GM10248 (cell line): Measurements from ENCODE around the gene NFIC.

Source experiments
- CTCF ChIA-PET: fragments of 300-600 bp; sonication (Branson Sonifier 250); formaldehyde crosslinking; extraction: SDS; loops from one replicate; lab custom pipeline; 2021; ENCODE audit warnings: antibody characterized with exemption; lab: Yijun Ruan, JAX
- POLR2A ChIA-PET: fragments of 350-650 bp; sonication (Branson Sonifier 250); formaldehyde crosslinking; extraction: SDS; loops from one replicate; lab custom pipeline; 2020; ENCODE audit warnings: antibody characterized with exemption; lab: Yijun Ruan, JAX
- DNase-seq: peaks from one replicate; pipeline ENCODE4 v3.0.0; 2012; ENCODE audit errors: extremely low spot score
- TF ChIP-seq, protein P1 (sequence below): IDR thresholded peaks from 2 replicates; pipeline ENCODE4 v1.5.1; 2012; ENCODE audit warnings: mild to moderate bottlenecking, low read depth; ENCODE audit errors: extremely low read depth, missing control alignments, control extremely low read depth

NFIC gene

DNA sequence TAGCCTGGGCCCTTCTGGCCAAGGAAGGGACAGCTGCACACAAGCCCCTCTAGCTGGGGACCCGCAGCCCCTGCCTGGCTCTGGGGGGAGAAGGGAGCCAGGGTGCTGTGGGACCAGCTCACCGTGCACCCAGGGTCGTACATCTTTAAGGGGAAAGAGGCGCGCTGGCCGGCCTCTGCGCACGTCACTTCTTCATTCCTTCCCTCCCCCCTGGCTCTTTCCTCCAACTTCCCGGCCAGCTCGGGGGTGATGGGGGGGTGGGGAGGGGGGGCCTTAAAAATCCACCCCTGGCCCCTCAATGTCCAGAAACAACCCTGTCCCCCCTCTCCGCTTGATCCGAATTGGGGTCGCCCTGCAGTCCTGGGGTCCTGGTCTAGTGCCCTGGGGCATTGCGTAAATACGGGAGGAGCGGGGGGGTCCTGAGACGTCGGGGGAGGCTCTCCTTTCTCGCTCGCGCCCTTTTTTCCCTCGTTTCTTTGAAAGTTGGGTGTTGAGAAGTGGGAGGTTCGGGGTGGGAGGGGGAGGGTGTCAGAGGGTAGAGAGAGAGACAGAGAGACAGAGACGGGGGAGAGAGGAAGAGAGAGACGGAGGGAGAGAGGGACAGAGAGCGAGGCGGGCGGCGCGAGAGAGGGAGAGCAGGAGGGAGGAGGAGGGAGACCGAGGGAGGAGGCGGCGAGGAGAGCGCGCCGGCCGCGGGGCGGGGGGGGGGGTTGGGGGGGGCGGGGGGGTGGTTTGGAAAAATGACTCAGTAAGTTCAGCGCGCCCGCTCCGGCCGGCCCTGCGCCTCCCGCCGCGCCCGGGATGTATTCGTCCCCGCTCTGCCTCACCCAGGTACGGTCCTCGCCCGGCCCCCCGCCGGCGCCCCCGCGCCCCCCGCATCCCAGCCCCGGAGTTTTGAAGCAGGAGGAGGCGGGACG is at the start of gene NFIC:
TSS of gene NFIC (plus strand) at position 748 of the 917 bp plus-strand sequence. CDS start at position 802, 54 bp downstream.
- peak; percentile 71 for DNase-seq
- TF ChIP-seq, protein P1, sequence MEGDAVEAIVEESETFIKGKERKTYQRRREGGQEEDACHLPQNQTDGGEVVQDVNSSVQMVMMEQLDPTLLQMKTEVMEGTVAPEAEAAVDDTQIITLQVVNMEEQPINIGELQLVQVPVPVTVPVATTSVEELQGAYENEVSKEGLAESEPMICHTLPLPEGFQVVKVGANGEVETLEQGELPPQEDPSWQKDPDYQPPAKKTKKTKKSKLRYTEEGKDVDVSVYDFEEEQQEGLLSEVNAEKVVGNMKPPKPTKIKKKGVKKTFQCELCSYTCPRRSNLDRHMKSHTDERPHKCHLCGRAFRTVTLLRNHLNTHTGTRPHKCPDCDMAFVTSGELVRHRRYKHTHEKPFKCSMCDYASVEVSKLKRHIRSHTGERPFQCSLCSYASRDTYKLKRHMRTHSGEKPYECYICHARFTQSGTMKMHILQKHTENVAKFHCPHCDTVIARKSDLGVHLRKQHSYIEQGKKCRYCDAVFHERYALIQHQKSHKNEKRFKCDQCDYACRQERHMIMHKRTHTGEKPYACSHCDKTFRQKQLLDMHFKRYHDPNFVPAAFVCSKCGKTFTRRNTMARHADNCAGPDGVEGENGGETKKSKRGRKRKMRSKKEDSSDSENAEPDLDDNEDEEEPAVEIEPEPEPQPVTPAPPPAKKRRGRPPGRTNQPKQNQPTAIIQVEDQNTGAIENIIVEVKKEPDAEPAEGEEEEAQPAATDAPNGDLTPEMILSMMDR, result no peak
- ChIA-PET POLR2A (interaction anchor here (0.6 kb wide), 1 partner anchor 23 kb away, joined by 3 read pairs; no protein-coding TSS in a partner anchor), CTCF (interaction anchor here (1.2 kb wide), 2 partner anchors 63 to 65 kb away, joined by 4 read pairs; no protein-coding TSS in a partner anchor)

DNA sequence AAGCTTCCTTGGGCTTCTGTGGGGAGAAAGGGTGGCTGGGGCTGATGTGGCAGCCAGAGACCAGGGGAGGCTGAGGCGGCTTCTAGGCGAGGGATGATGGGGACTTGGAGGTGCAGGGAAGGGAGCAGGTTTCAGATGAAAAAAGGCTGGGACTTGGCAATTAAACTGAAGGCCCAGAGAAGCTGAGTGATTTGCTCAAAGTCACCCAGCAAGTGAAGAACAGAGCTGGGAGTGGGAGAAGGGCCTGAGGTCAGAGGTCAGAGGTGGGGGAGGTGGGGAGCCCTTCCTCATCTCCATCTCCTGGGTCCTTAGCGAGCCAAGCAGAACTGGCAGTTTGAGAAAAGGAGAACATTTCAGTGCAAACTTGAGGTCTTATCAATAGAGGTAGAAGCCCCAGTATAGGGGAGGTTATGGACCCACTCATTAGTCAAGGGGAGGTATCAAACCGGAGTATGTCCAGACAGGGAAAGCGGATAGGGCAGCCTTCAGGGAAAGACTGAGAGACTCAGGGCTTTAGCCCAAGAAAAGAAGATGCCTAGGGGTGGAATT is 49.6 kb upstream of the NFIC start:
- ChIA-PET CTCF (interaction anchor here (1.0 to 1.4 kb wide), 3 partner anchors 9 to 157 kb away, joined by 3 to 8 read pairs (median 4); no protein-coding TSS in a partner anchor), POLR2A (no interaction called here)
- DNase-seq, result no peak
- TF ChIP-seq, protein P1, result no peak

DNA sequence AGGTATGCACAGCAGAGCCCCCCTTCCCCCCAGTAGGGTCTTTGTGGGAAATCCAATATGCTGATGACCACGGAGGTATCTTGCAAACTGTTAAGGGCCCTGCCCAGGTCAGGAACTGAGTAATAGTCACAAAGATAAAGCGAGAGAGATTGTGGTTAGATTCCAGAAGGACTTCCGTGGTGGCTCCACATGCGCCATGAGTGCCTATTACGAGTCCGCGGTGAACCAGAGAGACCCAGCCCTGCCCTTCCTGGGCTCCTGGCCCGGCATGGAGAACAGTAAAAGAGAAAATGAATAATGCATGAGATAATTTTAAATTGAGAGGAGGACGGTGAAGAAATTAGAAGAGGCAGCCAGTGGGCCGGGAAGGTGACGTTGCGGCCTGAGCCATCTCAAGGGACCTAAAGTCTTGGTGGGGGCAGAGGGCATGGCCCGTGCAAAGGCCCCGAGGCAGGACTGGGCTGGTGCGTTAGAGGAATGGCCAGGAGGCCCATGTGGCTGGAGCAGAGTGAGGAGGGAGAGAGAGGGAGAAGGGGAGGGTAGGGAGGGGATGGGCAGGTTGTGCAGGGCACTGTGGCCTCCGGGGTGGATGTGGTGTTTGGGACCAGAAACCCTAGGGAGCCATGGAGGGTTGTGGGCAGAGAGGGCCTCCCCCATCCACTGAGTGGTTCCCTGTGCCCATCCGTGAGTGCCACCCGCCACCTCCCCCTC is 46.6 kb upstream of the NFIC start:
- ChIA-PET POLR2A (no interaction called here), CTCF (interaction anchor here (1.3 to 1.5 kb wide), 2 partner anchors 15 to 18 kb away, joined by 3 to 6 read pairs; no protein-coding TSS in a partner anchor)
- TF ChIP-seq, protein P1, result no peak
- DNase-seq, result no peak

GRCh38 chr19:3320354-3320670 is 46.1 kb upstream of the NFIC start:
- CTCF ChIA-PET, result no interaction called here
- TF ChIP-seq, protein P1, result no peak
- DNase-seq, result no peak
- POLR2A ChIA-PET, result no interaction called here

DNA sequence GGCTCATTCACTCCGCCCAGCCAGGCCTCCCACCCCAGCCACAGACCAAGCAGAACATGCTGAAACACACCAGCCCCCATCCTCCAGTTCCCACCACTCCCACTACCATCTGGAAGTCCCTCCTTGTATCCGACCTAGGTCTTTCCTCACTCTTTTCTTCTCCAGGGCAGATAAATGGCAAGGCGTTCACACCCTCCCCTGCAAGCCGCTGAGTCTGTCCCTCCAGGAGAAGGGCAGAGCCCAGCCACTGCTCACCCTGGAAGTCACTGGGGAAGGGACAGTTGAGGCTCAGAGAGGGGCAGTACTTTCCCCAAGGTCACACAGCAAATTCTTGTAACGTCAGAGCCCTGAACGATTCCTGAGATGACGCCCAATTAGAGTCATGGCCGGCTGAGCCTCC is 45.5 kb upstream of the NFIC start:
- DNase-seq, result no peak
- CTCF ChIA-PET, result interaction anchor here (1.8 kb wide), 1 partner anchor 150 kb away, joined by 4 read pairs; no protein-coding TSS in a partner anchor
- TF ChIP-seq, protein P1, result no peak
- POLR2A ChIA-PET, result no interaction called here

DNA sequence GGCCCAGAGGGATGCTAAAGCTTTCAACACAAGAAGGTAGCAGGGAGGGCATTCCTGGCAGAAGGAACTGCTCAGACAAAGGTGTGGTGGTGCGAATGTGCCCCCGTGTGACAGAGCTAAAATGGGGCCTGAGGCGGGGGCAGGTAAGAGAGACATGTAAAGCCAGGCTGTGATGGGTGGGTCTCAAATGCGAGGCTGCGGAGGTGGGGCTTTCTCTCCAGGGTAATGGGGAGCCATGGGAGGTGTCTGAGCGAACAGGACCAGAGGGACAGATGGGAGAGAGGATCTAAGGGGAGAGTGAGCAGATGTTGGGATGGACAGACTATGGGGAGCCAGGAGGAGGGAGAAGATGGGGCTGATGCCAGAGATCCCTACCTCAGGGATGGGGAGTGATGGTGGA is 44.7 kb upstream of the NFIC start:
- TF ChIP-seq, protein P1, result no peak
- POLR2A ChIA-PET, result no interaction called here
- no peak for DNase-seq
- CTCF ChIA-PET, result interaction anchor here (1.8 kb wide), 1 partner anchor 149 kb away, joined by 4 read pairs; no protein-coding TSS in a partner anchor
